Skeletal muscle satellite cell (primary cell): ENCODE measurements around the gene TVP23A. TPM values are rescaled to one million over a fixed set of nuclear protein-coding genes. Genes with fewer than 3 reads are reported as not detected.

Source experiments
- H3K27me3 ChIP-seq: 2 replicates; pipeline ENCODE4 v1.7.0; 2013; ENCODE audit warnings: low read length; ENCODE audit not compliant: control insufficient read depth, insufficient read depth
- H3K36me3 ChIP-seq: 2 replicates; pipeline ENCODE4 v1.7.0; 2013; ENCODE audit warnings: mild to moderate bottlenecking, control low read depth, low read length; ENCODE audit not compliant: insufficient read depth
- H3K4me1 ChIP-seq: 2 replicates; pipeline ENCODE4 v1.7.0; 2013; ENCODE audit warnings: low read length; ENCODE audit not compliant: control insufficient read depth, insufficient read depth
- H3K4me2 ChIP-seq: 2 replicates; pipeline ENCODE4 v1.7.0; 2013; ENCODE audit warnings: mild to moderate bottlenecking, low read length
- H3K4me3 ChIP-seq: 2 replicates; pipeline ENCODE4 v1.7.0; 2013; ENCODE audit warnings: low read length
- H3K9ac ChIP-seq: 2 replicates; pipeline ENCODE4 v1.7.0; 2013; ENCODE audit warnings: mild to moderate bottlenecking, low read depth, low read length, moderate library complexity
- H3K9me3 ChIP-seq: replicated peaks from 2 replicates; pipeline ENCODE4 v1.7.0; 2013; ENCODE audit warnings: mild to moderate bottlenecking, control low read depth, low read length
- total RNA-seq: library from RNA; depleted of rRNA; stranded (reverse); fragments of >200 nt; gene quantifications from 2 replicates; pipeline ENCODE4 v1.2.3, GENCODE V29; 2012; rRNA removed

The TVP23A gene
- not detected in 2 replicates for total RNA-seq

- Histone ChIP-seq H3K4me1 (no peaks in the 10 kb centered on the region), H3K4me2 (no peak within 1 kb of the TSS), H3K4me3 (no peak within 1 kb of the TSS), H3K9me3 (no peaks in the 10 kb centered on the region), H3K27me3 (peaks cover 12% of the 10 kb centered on the region), H3K36me3 (no peaks in the 10 kb centered on the region), H3K9ac (no peak within 1 kb of the TSS)
These were observed at the start of gene TVP23A for GRCh38 chr16:10817963-10818941. Gene TVP23A, minus strand, starts transcription at chr16:10818794. Its CDS starts 301 bp downstream, at chr16:10818493.

GRCh38 chr16:10868104-10868595 is 49.6 kb upstream of the TVP23A start:
- Histone ChIP-seq H3K4me2 (no peak overlapping the region), H3K27me3 (peaks cover 26% of the 10 kb centered on the region), H3K4me3 (no peak overlapping the region), H3K9me3 (no peaks in the 10 kb centered on the region), H3K4me1 (peaks cover 16% of the 10 kb centered on the region), H3K9ac (no peak overlapping the region), H3K36me3 (no peaks in the 10 kb centered on the region)

- H3K27me3 ChIP-seq: peaks cover 26% of the 10 kb centered on the region
- H3K9ac ChIP-seq: no peak overlapping the region
- H3K4me3 ChIP-seq: no peak overlapping the region
- no peaks in the 10 kb centered on the region for H3K9me3 ChIP-seq
- H3K4me2 ChIP-seq: no peak overlapping the region
- H3K4me1 ChIP-seq: peaks cover 25% of the 10 kb centered on the region
- H3K36me3 ChIP-seq: no peaks in the 10 kb centered on the region
These were observed 48.6 kb upstream of the TVP23A start for GRCh38 chr16:10867199-10867598.

GRCh38 chr16:10865991-10866966 is 47.7 kb upstream of the TVP23A start:
- Histone ChIP-seq H3K4me2 (no peak overlapping the region), H3K4me3 (no peak overlapping the region), H3K9me3 (no peaks in the 10 kb centered on the region), H3K36me3 (no peaks in the 10 kb centered on the region), H3K4me1 (peaks cover 23% of the 10 kb centered on the region), H3K9ac (no peak overlapping the region), H3K27me3 (peaks cover 30% of the 10 kb centered on the region)

- Histone ChIP-seq H3K36me3 (no peaks in the 10 kb centered on the region), H3K27me3 (peaks cover 32% of the 10 kb centered on the region), H3K9me3 (no peaks in the 10 kb centered on the region), H3K4me1 (peaks cover 14% of the 10 kb centered on the region), H3K9ac (no peak overlapping the region), H3K4me3 (no peak overlapping the region), H3K4me2 (peak overlapping the region; percentile 45)
These were observed 43.8 kb upstream of the TVP23A start for GRCh38 chr16:10862438-10862837.

GRCh38 chr16:10859658-10860057 is 41.1 kb upstream of the TVP23A start:
- H3K36me3 ChIP-seq: no peaks in the 10 kb centered on the region
- H3K4me2 ChIP-seq: no peak overlapping the region
- H3K9ac ChIP-seq: no peak overlapping the region
- H3K4me3 ChIP-seq: no peak overlapping the region
- H3K27me3 ChIP-seq: peaks cover 13% of the 10 kb centered on the region
- H3K4me1 ChIP-seq: peaks cover 14% of the 10 kb centered on the region
- H3K9me3 ChIP-seq: no peaks in the 10 kb centered on the region

- Histone ChIP-seq H3K4me1 (peaks cover 14% of the 10 kb centered on the region), H3K36me3 (no peaks in the 10 kb centered on the region), H3K27me3 (peaks cover 13% of the 10 kb centered on the region), H3K4me3 (no peak overlapping the region), H3K9ac (no peak overlapping the region), H3K9me3 (no peaks in the 10 kb centered on the region), H3K4me2 (no peak overlapping the region)
These were observed 40.4 kb upstream of the TVP23A start for GRCh38 chr16:10859020-10859419.

- Histone ChIP-seq H3K27me3 (peaks cover 13% of the 10 kb centered on the region), H3K4me2 (no peak overlapping the region), H3K9ac (no peak overlapping the region), H3K9me3 (no peaks in the 10 kb centered on the region), H3K4me3 (no peak overlapping the region), H3K36me3 (no peaks in the 10 kb centered on the region), H3K4me1 (peaks cover 14% of the 10 kb centered on the region)
These were observed 39.6 kb upstream of the TVP23A start for GRCh38 chr16:10858203-10858602.

GRCh38 chr16:10856042-10856441 is 37.4 kb upstream of the TVP23A start:
- Histone ChIP-seq H3K27me3 (peaks cover 9% of the 10 kb centered on the region), H3K9ac (no peak overlapping the region), H3K4me3 (no peak overlapping the region), H3K9me3 (no peaks in the 10 kb centered on the region), H3K4me2 (no peak overlapping the region), H3K36me3 (no peaks in the 10 kb centered on the region), H3K4me1 (no peaks in the 10 kb centered on the region)

- H3K4me3 ChIP-seq: no peak overlapping the region
These were observed 34.4 kb upstream of the TVP23A start for GRCh38 chr16:10852948-10853347.

GRCh38 chr16:10852286-10852685 is 33.7 kb upstream of the TVP23A start:
- no peak overlapping the region for H3K9ac ChIP-seq
- no peaks in the 10 kb centered on the region for H3K36me3 ChIP-seq
- H3K9me3 ChIP-seq: no peaks in the 10 kb centered on the region
- H3K4me1 ChIP-seq: no peaks in the 10 kb centered on the region
- H3K4me2 ChIP-seq: no peak overlapping the region
- no peak overlapping the region for H3K4me3 ChIP-seq
- H3K27me3 ChIP-seq: peaks cover 15% of the 10 kb centered on the region

More at GRCh38 chr16:10852948-10853347, 34.4 kb upstream of the TVP23A start:
- no peak overlapping the region for H3K4me2 ChIP-seq
- H3K9ac ChIP-seq: no peak overlapping the region
- H3K9me3 ChIP-seq: no peaks in the 10 kb centered on the region
- no peaks in the 10 kb centered on the region for H3K4me1 ChIP-seq
- H3K27me3 ChIP-seq: peaks cover 15% of the 10 kb centered on the region
- no peaks in the 10 kb centered on the region for H3K36me3 ChIP-seq
